ENCODE measurements around the gene CXCL16.
A peak's percentile ranks its signal among the peaks of the same experiment; 100 is the strongest.

The CXCL16 gene

GRCh38 chr17:4742629-4743028 is 2.9 kb upstream of the CXCL16 start:
- Mint-ChIP-seq H3K36me3 (ENCODE audit: low read depth) (peaks cover 17% of the 10 kb centered on the region), H3K4me1 (ENCODE audit: low read depth) (peaks cover 48% of the 10 kb centered on the region), H3K27ac (peak overlapping the region; percentile 68), H3K27me3 (peaks cover 45% of the 10 kb centered on the region), H3K9me3 (no peaks in the 10 kb centered on the region), H3K4me3 (no peak overlapping the region)
- intact Hi-C loops (cut with micrococcal nuclease), result no loop called here

GRCh38 chr17:4742133-4742532 is 2.4 kb upstream of the CXCL16 start:
- H3K4me1 Mint-ChIP-seq (ENCODE audit: low read depth), result peaks cover 45% of the 10 kb centered on the region
- H3K36me3 Mint-ChIP-seq (ENCODE audit: low read depth), result peaks cover 17% of the 10 kb centered on the region
- peak overlapping the region; percentile 68 for H3K27ac Mint-ChIP-seq
- no peak overlapping the region for H3K4me3 Mint-ChIP-seq
- intact Hi-C loops (cut with micrococcal nuclease), result no loop called here
- no peaks in the 10 kb centered on the region for H3K9me3 Mint-ChIP-seq
- H3K27me3 Mint-ChIP-seq, result peaks cover 45% of the 10 kb centered on the region

- no peak overlapping the region for H3K27ac Mint-ChIP-seq
- H3K27me3 Mint-ChIP-seq, result peaks cover 45% of the 10 kb centered on the region
- H3K9me3 Mint-ChIP-seq, result no peaks in the 10 kb centered on the region
- H3K4me1 Mint-ChIP-seq (ENCODE audit: low read depth), result peaks cover 41% of the 10 kb centered on the region
- peaks cover 17% of the 10 kb centered on the region for H3K36me3 Mint-ChIP-seq (ENCODE audit: low read depth)
- intact Hi-C loops (cut with micrococcal nuclease), result no loop called here
- H3K4me3 Mint-ChIP-seq, result no peak overlapping the region
These were observed 1.8 kb upstream of the CXCL16 start for GRCh38 chr17:4741544-4741943.

GRCh38 chr17:4740584-4740983 is 856 bp upstream of the CXCL16 start:
- peak overlapping the region; percentile 65 for H3K4me3 Mint-ChIP-seq
- peak overlapping the region; percentile 96 for H3K27ac Mint-ChIP-seq
- no peaks in the 10 kb centered on the region for H3K9me3 Mint-ChIP-seq
- H3K27me3 Mint-ChIP-seq, result peaks cover 45% of the 10 kb centered on the region
- peaks cover 27% of the 10 kb centered on the region for H3K36me3 Mint-ChIP-seq (ENCODE audit: low read depth)
- H3K4me1 Mint-ChIP-seq (ENCODE audit: low read depth), result peaks cover 47% of the 10 kb centered on the region
- intact Hi-C loops (cut with micrococcal nuclease), result no loop called here

GRCh38 chr17:4740025-4740351 is 260 bp upstream of the CXCL16 start:
- intact Hi-C loops (cut with micrococcal nuclease), result no loop called here
- H3K9me3 Mint-ChIP-seq, result no peaks in the 10 kb centered on the region
- H3K4me3 Mint-ChIP-seq, result peak overlapping the region; percentile 65
- H3K36me3 Mint-ChIP-seq (ENCODE audit: low read depth), result peaks cover 30% of the 10 kb centered on the region
- peaks cover 40% of the 10 kb centered on the region for H3K27me3 Mint-ChIP-seq
- H3K4me1 Mint-ChIP-seq (ENCODE audit: low read depth), result peaks cover 47% of the 10 kb centered on the region
- peak overlapping the region; percentile 96 for H3K27ac Mint-ChIP-seq

- intact Hi-C loops (cut with micrococcal nuclease), result no loop called here
- Mint-ChIP-seq H3K36me3 (ENCODE audit: low read depth) (peaks cover 44% of the 10 kb centered on the region), H3K4me3 (peak overlapping the region; percentile 88), H3K27me3 (peaks cover 25% of the 10 kb centered on the region), H3K27ac (peak overlapping the region; percentile 96), H3K4me1 (ENCODE audit: low read depth) (peaks cover 59% of the 10 kb centered on the region), H3K9me3 (no peaks in the 10 kb centered on the region)
These were observed 1.3 kb downstream of the CXCL16 start for GRCh38 chr17:4738136-4739121.

- peak overlapping the region; percentile 96 for H3K27ac Mint-ChIP-seq
- no peaks in the 10 kb centered on the region for H3K9me3 Mint-ChIP-seq
- H3K27me3 Mint-ChIP-seq, result peaks cover 10% of the 10 kb centered on the region
- H3K4me3 Mint-ChIP-seq, result peak overlapping the region; percentile 64
- intact Hi-C loops (cut with micrococcal nuclease), result loop anchor here (2.0 kb wide), 1 partner anchor 33 kb away; no protein-coding TSS in a partner anchor
- H3K36me3 Mint-ChIP-seq (ENCODE audit: low read depth), result peaks cover 59% of the 10 kb centered on the region
- H3K4me1 Mint-ChIP-seq (ENCODE audit: low read depth), result peaks cover 65% of the 10 kb centered on the region
These were observed 3.7 kb downstream of the CXCL16 start for GRCh38 chr17:4735876-4736651.

GRCh38 chr17:4734857-4735475 is 4.8 kb downstream of the CXCL16 start:
- peaks cover under 1% of the 10 kb centered on the region for H3K27me3 Mint-ChIP-seq
- H3K9me3 Mint-ChIP-seq, result no peaks in the 10 kb centered on the region
- no peak overlapping the region for H3K4me3 Mint-ChIP-seq
- H3K27ac Mint-ChIP-seq, result peak overlapping the region; percentile 96
- intact Hi-C loops (cut with micrococcal nuclease), result loop anchor here (5.0 kb wide), 2 partner anchors 52 to 152 kb away; partner anchors contain the start of genes GLTPD2 and VMO1
- H3K36me3 Mint-ChIP-seq (ENCODE audit: low read depth), result peaks cover 59% of the 10 kb centered on the region
- peaks cover 63% of the 10 kb centered on the region for H3K4me1 Mint-ChIP-seq (ENCODE audit: low read depth)

- intact Hi-C loops (cut with micrococcal nuclease), result loop anchor here (5.0 kb wide), 2 partner anchors 54 to 154 kb away; partner anchors contain the start of genes GLTPD2 and VMO1
- Mint-ChIP-seq H3K36me3 (ENCODE audit: low read depth) (peaks cover 47% of the 10 kb centered on the region), H3K4me3 (no peak overlapping the region), H3K4me1 (ENCODE audit: low read depth) (peaks cover 64% of the 10 kb centered on the region), H3K9me3 (no peaks in the 10 kb centered on the region), H3K27ac (peak overlapping the region; percentile 96), H3K27me3 (no peaks in the 10 kb centered on the region)
These were observed 6.6 kb downstream of the CXCL16 start for GRCh38 chr17:4733073-4733531.

- Mint-ChIP-seq H3K9me3 (no peaks in the 10 kb centered on the region), H3K4me1 (ENCODE audit: low read depth) (peaks cover 66% of the 10 kb centered on the region), H3K27me3 (no peaks in the 10 kb centered on the region), H3K36me3 (ENCODE audit: low read depth) (peaks cover 15% of the 10 kb centered on the region), H3K27ac (no peak overlapping the region), H3K4me3 (no peak overlapping the region)
- intact Hi-C loops (cut with micrococcal nuclease), result no loop called here
These were observed 11.6 kb downstream of the CXCL16 start for GRCh38 chr17:4728124-4728523.

GRCh38 chr17:4725646-4726310 is 13.9 kb downstream of the CXCL16 start:
- Mint-ChIP-seq H3K36me3 (ENCODE audit: low read depth) (peaks cover 25% of the 10 kb centered on the region), H3K27me3 (no peaks in the 10 kb centered on the region), H3K27ac (peak overlapping the region; percentile 85), H3K4me1 (ENCODE audit: low read depth) (peaks cover 73% of the 10 kb centered on the region), H3K4me3 (peak overlapping the region; percentile 70), H3K9me3 (no peaks in the 10 kb centered on the region)
- intact Hi-C loops (cut with micrococcal nuclease), result no loop called here

- Mint-ChIP-seq H3K9me3 (no peaks in the 10 kb centered on the region), H3K4me3 (no peak overlapping the region), H3K27ac (peak overlapping the region; percentile 85), H3K4me1 (ENCODE audit: low read depth) (peaks cover 79% of the 10 kb centered on the region), H3K36me3 (ENCODE audit: low read depth) (peaks cover 36% of the 10 kb centered on the region), H3K27me3 (no peaks in the 10 kb centered on the region)
- intact Hi-C loops (cut with micrococcal nuclease), result no loop called here
These were observed 15.1 kb downstream of the CXCL16 start for GRCh38 chr17:4724650-4725049.

GRCh38 chr17:4722678-4723240 is 17.0 kb downstream of the CXCL16 start:
- H3K4me1 Mint-ChIP-seq (ENCODE audit: low read depth), result peaks cover 80% of the 10 kb centered on the region
- peak overlapping the region; percentile 72 for H3K27ac Mint-ChIP-seq
- H3K36me3 Mint-ChIP-seq (ENCODE audit: low read depth), result peaks cover 55% of the 10 kb centered on the region
- no peak overlapping the region for H3K4me3 Mint-ChIP-seq
- intact Hi-C loops (cut with micrococcal nuclease), result no loop called here
- no peaks in the 10 kb centered on the region for H3K9me3 Mint-ChIP-seq
- no peaks in the 10 kb centered on the region for H3K27me3 Mint-ChIP-seq

All from dendritic cell treated with granulocyte-macrophage colony-stimulating factor and Interleukin-4, amounts not matched to agents 40 ng/mL and 50 ng/mL, for 4 days (primary cell).